Renal cortical epithelial cell (primary cell): Measurements from ENCODE around the gene BMPER. TPM values are rescaled to one million over a fixed set of nuclear protein-coding genes. Genes with fewer than 3 reads are reported as not detected.
"Not testable (repeated sequence)": the region's sequence is repeated elsewhere in the genome, so short reads cannot be mapped to it uniquely, and the experiment has no call there.

Experiments used
- DNase-seq: peaks from one replicate; pipeline ENCODE4 v3.0.0-alpha.2; 2011; ENCODE audit warnings: low read depth
- total RNA-seq: library from RNA; depleted of rRNA; stranded (reverse); fragments of >200 nt; gene quantifications from 2 replicates; pipeline ENCODE4 v1.2.3, GENCODE V29; 2014

The BMPER gene
- total RNA-seq, 1 donor from 2014 or later = 0.35 TPM

DNA sequence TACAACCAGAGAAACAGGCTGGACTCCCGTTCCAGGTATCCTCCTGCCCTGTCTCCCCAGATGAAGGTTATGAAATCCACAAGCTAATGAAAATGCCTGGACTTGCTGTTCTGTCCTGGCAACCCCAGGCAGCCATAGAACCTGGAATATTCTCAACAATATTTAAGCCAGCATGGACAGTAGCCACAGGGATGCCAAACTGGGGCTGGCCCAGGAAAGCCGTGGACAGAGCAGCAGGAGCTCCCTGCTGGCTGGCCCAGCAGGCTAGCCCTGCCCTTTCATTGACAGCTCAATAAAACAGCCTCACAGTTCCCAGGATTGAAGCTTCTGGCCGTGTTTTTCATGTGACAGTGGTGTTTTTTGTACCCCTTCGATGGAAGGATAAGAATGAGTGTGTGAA, 230.6 kb downstream of the BMPER start:
- DNase-seq = no peak

- DNase-seq = no peak
Measured at GRCh38 chr7:34136698-34137097, 231.4 kb downstream of the BMPER start.

DNA sequence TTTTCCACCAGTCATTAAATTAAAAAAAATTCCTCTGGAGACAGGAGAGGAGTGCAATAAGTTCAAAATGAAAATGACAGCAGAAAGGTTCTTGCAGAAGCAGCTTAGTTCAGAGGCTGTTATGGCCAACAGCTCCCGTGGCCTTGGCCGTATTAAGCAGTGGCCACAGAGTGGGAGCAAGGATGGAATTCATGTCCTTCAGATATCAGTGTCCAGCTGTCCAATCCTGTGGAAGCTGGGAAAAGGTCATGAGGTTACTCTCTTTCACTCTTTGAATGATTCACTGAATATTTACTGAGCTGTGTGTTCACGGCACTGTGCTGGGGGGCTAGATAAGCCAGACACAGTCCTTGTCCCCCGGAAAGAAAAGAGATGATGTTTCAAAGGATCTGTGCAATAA, 231.8 kb downstream of the BMPER start:
- no peak for DNase-seq

- no peak for DNase-seq
Measured at GRCh38 chr7:34138483-34138882, 233.1 kb downstream of the BMPER start.

DNA sequence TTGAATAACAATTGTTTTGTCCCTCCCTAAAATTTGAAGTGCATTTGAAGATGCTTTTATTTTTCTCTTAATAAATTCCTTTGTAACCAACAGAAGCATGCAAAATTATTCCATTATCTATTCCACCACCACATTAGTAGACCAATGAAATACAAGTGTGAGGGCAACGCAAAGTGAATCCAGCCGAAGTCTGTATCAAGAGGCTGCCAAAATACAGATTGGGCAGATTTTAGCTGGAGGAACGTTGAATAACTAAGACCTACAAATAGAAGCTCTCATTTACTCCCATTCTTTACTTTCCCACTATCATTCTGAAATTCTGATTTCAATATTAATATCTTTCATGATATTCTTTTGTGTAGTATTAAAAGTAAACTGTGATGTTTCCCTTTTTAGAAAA, 233.7 kb downstream of the BMPER start:
- DNase-seq = no peak

GRCh38 chr7:34140066-34140465, 234.7 kb downstream of the BMPER start:
- no peak for DNase-seq

DNA sequence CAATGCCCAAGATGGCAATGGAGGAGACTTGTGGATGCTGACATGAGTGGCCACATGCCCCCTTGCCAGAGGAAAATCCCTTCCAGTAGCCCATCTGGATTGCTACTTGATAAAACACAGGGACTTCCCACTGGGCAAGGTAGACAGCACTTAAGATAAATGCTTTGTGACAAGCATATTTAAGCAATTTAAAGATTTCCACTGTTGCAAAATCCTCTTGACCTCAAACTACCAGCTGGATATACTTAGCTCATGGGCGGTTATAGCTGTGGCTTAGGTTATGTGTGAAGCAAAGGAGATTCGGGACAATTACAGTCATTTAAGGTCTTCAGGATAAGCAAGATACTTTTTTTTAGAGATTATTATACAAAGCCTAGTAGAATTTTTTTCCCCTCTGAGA, 238.1 kb downstream of the BMPER start:
- DNase-seq = no peak

- no peak for DNase-seq
Measured at GRCh38 chr7:34145603-34146002, 240.3 kb downstream of the BMPER start.

DNA sequence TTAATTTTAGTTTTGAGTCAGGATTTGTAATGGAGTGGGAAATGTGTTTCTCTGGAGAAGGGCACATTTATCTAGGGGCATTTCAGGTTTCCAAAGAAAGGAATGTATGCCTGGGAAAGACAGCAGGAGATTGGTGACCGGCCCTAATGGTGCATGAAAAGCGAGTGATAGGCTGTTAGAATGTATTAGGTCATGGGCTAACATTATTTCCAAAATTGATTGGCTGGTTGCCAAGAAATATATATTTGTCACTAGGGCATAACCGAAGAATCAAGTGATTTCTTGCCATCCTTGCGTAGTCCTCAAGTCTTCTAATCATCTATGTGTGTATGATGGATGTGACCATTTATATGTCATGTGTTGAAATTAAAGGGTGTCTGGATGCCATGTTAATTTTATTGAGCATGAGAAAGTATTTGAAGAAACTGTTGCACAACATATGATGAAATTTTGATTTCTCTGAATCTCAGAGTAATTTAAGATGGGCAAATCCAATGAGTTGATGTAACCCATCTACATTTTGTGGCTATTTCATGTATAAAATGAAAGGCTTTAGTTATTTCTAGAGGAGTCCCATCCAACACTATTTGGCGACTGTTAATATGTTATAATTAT, 248.4 kb downstream of the BMPER start:
- no peak for DNase-seq

- DNase-seq = peak; percentile 66
Measured at GRCh38 chr7:34155220-34155908, 250.0 kb downstream of the BMPER start.

GRCh38 chr7:34156336-34156735, 251.0 kb downstream of the BMPER start:
- no peak for DNase-seq

DNA sequence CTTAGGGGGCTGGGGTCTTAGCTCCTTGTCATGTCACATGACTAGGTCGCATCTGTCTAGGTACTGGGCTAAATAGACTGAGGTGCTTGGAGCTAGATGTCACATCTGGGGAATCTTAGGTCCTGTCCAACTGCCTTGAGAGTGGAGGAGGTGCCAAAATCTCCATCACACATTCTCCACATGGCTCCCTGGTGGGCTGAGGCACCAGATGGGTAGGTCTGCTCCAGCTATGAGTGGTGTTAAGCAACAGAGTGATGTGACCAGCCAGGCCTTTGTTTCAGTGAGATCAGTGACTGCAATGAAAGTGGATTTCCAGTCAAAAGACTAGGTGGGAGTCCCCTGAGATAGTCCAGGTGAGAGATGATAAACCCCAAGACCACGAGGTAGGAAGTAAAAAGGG, 251.8 kb downstream of the BMPER start:
- DNase-seq = no peak

- no peak for DNase-seq
Measured at GRCh38 chr7:34158368-34159153, 253.2 kb downstream of the BMPER start.

DNA sequence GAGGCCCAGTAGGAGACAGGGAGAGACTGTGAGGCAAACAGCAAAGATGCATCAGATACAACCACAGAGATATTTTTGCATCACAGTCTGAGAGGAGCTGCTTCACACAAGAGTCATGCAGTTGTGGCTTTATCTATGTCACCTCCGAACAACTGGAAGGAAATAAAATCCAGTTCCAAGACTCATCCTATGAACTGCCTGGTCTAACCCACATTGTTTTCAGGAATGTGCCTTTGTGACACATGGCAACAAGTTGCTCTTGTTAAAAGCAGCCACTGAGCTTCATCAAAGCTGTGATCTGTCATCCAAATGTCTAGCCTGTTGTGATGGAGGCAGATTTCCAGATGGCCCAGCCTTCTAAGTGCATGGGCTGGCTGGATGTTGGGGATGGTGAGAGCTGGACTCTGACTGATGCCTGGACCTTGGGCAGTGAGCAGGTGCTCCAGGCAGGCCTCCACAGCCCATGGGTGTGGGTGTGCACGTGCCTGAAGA, 255.0 kb downstream of the BMPER start:
- DNase-seq = no peak

DNA sequence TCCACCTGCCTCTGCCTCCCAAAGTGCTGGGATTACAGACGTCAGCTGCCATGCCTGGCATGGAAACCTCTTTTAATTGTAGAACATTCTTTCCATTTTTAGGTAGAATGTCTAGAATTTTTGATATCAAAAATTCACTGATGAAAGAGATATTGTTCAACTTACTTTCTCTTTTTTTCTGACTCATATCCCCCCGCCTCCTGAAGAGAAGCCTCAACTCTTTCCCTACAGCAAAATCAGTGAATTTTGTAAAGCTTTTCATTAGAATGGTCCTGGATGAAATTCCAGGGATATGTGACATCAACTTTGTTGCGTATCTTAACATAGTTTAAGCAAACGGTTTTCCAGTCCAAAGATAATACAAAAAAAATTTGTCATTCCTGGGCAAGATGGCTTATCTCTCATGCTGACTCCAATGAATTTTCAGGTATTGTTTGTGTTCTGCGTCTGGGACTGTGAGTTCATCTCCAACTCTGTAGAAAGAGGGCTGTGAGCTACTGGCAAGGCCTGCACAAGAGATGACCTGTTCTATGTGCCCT, 256.8 kb downstream of the BMPER start:
- DNase-seq = no peak

DNA sequence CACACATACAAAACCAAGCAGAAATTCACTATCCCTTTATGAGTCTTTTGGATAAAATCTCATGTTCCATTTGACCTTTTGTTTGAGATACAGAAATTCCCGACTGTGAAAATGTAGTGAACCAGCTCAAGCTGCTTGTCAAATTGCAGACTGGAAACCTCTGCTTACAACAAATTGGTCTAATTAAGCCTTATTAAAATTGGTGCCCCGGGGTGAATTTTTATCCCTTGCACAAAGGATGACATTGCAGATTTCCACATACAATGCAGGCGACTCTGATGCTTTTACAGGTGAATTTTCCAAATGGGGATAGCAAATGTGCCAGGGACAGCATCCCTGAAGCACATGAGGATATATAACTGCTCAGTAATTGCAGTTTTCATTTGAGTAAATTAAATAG, 257.3 kb downstream of the BMPER start:
- no peak for DNase-seq

GRCh38 chr7:34163956-34164355, 258.6 kb downstream of the BMPER start:
- DNase-seq = no peak

DNA sequence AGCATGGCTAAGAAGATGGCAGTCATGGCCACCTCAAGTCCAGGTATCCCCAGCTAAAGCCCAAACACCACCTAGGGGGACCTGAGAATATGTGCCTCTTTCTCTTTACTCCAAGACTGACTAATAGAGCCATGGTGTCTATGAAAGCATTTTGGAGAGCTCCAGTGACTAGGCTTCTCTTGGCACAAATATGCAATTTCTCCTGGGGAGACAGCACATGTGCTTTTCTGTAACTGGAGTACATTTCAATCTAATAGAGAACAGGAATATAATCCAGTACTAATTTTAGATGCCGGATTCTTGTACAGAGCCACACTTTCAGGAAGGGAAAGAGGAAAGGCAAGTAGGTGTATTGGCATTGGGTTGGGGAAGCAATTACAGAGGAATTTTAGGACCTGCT, 260.1 kb downstream of the BMPER start:
- DNase-seq = no peak

DNA sequence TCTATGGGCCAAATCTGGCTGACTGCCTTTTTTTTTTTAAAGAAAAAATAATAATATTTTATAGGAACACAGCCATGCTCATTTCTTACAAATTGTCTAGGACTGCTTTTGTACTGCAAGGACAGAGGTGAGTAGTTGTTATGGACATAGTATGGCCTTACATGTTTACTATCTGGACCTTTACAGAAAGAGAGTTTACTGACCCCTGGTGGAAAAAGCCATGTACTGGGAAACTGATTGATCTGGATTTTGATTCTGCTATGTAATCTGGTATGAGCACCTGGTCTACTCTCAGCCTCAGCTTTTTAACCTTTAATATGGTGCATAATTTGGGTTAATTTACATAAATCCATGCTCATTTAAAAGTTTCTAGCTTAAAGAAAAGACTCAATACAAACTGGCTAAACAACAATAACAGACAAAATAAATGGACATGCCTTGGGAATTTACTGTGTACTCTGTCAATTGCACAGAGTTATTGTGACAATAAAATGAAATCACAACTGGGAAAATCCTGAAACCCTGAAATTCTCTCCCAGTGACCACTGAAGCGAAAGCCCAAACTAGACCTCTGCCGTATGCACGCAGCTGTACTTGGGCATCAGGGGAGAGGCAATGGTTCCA, 260.7 kb downstream of the BMPER start:
- peak; percentile 13 for DNase-seq

GRCh38 chr7:34168013-34168412, 262.7 kb downstream of the BMPER start:
- DNase-seq = no peak

DNA sequence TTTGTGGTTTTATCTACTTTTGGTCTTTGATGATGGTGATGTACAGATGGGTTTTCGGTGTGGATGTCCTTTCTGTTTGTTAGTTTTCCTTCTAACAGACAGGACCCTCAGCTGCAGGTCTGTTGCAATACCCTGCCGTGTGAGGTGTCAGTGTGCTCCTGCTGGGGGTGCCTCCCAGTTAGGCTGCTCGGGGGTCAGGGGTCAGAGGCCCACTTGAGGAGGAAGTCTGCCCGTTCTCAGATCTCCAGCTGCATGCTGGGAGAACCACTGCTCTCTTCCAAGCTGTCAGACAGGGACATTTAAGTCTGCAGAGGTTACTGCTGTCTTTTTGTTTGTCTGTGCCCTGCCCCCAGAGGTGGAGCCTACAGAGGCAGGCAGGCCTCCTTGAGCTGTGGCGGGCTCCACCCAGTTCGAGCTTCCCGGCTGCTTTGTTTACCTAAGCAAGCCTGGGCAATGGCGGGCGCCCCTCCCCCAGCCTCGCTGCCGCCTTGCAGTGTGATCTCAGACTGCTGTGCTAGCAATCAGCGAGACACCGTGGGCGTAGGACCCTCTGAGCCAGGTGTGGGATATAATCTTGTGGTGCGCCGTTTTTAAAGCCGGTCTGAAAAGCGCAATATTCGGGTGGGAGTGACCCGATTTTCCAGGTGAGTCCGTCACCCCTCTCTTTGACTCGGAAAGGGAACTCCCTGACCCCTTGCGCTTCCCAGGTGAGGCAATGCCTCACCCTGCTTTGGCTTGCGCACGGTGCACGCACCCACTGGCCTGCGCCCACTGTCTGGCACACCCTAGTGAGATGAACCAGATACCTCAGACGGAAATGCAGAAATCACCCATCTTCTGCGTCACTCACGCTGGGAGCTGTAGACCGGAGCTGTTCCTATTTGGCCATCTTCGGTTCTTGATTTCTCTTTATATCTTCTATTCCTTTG, 269.6 kb downstream of the BMPER start:
- not testable (repeated sequence) for DNase-seq
